Mesendoderm (in vitro differentiated cells): ENCODE data around the gene GSTCD.
"Not testable (repeated sequence)": the region's sequence is repeated elsewhere in the genome, so short reads cannot be mapped to it uniquely, and the experiment has no call there.

ENCODE experiments used
- DNase-seq: peaks from one replicate; pipeline ENCODE4 v3.0.0; 2013
- H2AK5ac ChIP-seq: 2 replicates; pipeline ENCODE4 v1.6.1; 2013; ENCODE audit warnings: low read length, inconsistent platforms
- H2BK120ac ChIP-seq: 2 replicates; pipeline ENCODE4 v1.6.1; 2013; ENCODE audit warnings: low read depth, mild to moderate bottlenecking, low read length, moderate library complexity, mixed read lengths
- H2BK15ac ChIP-seq: replicated peaks from 2 replicates; pipeline ENCODE4 v1.6.1; 2013; ENCODE audit warnings: low read depth, mild to moderate bottlenecking, moderate library complexity
- H2BK5ac ChIP-seq: 2 replicates; pipeline ENCODE4 v1.6.1; 2013; ENCODE audit warnings: low read length, inconsistent platforms
- H3K18ac ChIP-seq: 2 replicates; pipeline ENCODE4 v1.6.1; 2013; ENCODE audit warnings: mild to moderate bottlenecking, low read length, mixed read lengths
- H3K23ac ChIP-seq: one replicate; pipeline ENCODE4 v1.6.1; 2013; ENCODE audit warnings: low read length
- H3K27ac ChIP-seq: 2 replicates; pipeline ENCODE4 v1.5.1; 2013; ENCODE audit warnings: low read depth, mild to moderate bottlenecking, inconsistent platforms, low read length, moderate library complexity
- H3K27me3 ChIP-seq: 2 replicates; pipeline ENCODE4 v1.6.1; 2013; ENCODE audit warnings: low read length, control low read depth, mild to moderate bottlenecking, inconsistent platforms; ENCODE audit not compliant: insufficient read depth, poor library complexity
- H3K36me3 ChIP-seq: 2 replicates; pipeline ENCODE4 v1.6.1; 2013; ENCODE audit warnings: low read length, inconsistent platforms; ENCODE audit not compliant: control insufficient read depth, insufficient read depth
- H3K4ac ChIP-seq: one replicate; pipeline ENCODE4 v1.6.1; 2013; ENCODE audit warnings: low read depth, mild to moderate bottlenecking, low read length, moderate library complexity
- H3K4me1 ChIP-seq: 2 replicates; pipeline ENCODE4 v1.6.1; 2013; ENCODE audit warnings: low read depth, low read length, inconsistent platforms; ENCODE audit not compliant: control insufficient read depth
- H3K4me2 ChIP-seq: 2 replicates; pipeline ENCODE4 v1.6.1; 2013; ENCODE audit warnings: low read length
- H3K4me3 ChIP-seq: 2 replicates; pipeline ENCODE4 v1.5.1; 2013; ENCODE audit warnings: mild to moderate bottlenecking, low read length
- H3K56ac ChIP-seq: one replicate; pipeline ENCODE4 v1.6.1; 2013; ENCODE audit warnings: low read length
- H3K79me1 ChIP-seq: 2 replicates; pipeline ENCODE4 v1.6.1; 2013; ENCODE audit warnings: low read length, inconsistent platforms
- H3K79me2 ChIP-seq: 2 replicates; pipeline ENCODE4 v1.6.1; 2013; ENCODE audit warnings: mild to moderate bottlenecking, low read length; ENCODE audit not compliant: control insufficient read depth, insufficient read depth
- H3K9ac ChIP-seq: 2 replicates; pipeline ENCODE4 v1.6.1; 2013; ENCODE audit warnings: low read length, inconsistent platforms
- H4K5ac ChIP-seq: one replicate; pipeline ENCODE4 v1.6.1; 2013; ENCODE audit warnings: low read length
- H4K8ac ChIP-seq: one replicate; pipeline ENCODE4 v1.6.1; 2013; ENCODE audit warnings: low read depth, mild to moderate bottlenecking, control low read depth, low read length, moderate library complexity
- WGBS: extraction: QIAGEN DNeasy Blood & Tissue Kit; methylation state at CpG from one replicate; pipeline ENCODE4 v1.1.7; 2013; ENCODE audit warnings: low lambda C conversion rate, missing lambda C conversion rate; ENCODE audit not compliant: insufficient coverage; ENCODE audit errors: extremely low coverage; 5-methylcytosine and 5-hydroxymethylcytosine counted together

GSTCD gene

DNA sequence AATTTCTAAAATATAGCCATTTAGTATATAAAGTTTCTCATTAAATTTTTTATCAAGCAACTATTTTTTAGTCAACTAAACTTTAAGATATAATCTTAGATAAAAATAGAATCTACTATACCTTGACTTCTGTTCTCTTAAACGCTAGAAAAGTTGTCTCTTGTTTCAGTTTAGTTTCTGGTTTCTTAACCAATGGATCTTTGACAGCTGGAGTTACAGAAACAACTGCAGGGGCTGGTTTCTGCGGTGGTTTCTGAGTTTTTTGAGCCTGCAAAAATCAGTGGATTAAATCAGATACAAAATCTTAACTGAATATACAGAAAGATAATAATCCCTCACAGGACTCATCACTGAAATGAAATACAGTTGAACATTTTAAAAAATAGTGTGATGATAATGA lies 22.0 kb upstream of the GSTCD start:
- no peaks in the 10 kb centered on the region for H3K36me3 ChIP-seq
- WGBS = no CpG with 5 or more reads among the region's 2 CpGs

GRCh38 chr4:105694812-105695211 lies 13.8 kb upstream of the GSTCD start:
- DNase-seq, H3K4me1 ChIP-seq: not testable (repeated sequence)
- no CpG with 5 or more reads among the region's 5 CpGs for WGBS

More for the DNA sequence above, 22.0 kb upstream of the GSTCD start:
- Histone ChIP-seq H3K79me2 (no peaks in the 10 kb centered on the region), H3K4me1 (no peaks in the 10 kb centered on the region), H3K9ac (no peak overlapping the region), H3K56ac (no peak overlapping the region), H3K4ac (no peak overlapping the region), H2BK120ac (no peak overlapping the region), H2BK5ac (no peak overlapping the region), H3K23ac (no peak overlapping the region), H3K79me1 (no peaks in the 10 kb centered on the region), H3K4me2 (no peak overlapping the region), H3K27ac (no peak overlapping the region), H4K8ac (no peak overlapping the region), H3K4me3 (no peak overlapping the region), H2BK15ac (no peak overlapping the region), H3K18ac (no peak overlapping the region), H2AK5ac (no peak overlapping the region), H3K27me3 (no peaks in the 10 kb centered on the region), H4K5ac (no peak overlapping the region)
- DNase-seq = no peak

DNA sequence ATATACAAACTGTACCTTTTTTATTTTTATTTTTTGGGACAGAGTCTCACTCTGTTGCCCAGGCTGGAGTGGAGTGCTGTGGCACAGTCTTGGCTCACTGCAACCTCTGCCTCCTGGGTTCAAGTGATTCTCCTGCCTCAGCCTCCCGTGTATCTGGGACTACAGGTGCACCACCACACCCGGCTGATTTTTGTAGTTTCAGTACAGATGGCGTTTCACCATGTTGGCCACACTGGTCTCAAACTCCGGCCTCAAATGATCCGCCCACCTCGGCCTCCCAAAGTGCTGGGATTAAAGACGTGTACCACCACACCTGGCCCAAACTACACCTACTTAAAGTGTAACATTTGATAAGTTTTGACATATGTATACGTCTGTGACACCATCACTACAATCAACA lies 12.8 kb upstream of the GSTCD start:
- not testable (repeated sequence) for H4K8ac ChIP-seq, H3K23ac ChIP-seq, H3K4me3 ChIP-seq, H3K79me2 ChIP-seq, H3K4me2 ChIP-seq, H3K4ac ChIP-seq, H2BK5ac ChIP-seq, H2BK15ac ChIP-seq, H3K18ac ChIP-seq, H3K4me1 ChIP-seq, H2AK5ac ChIP-seq, H3K36me3 ChIP-seq, H3K27me3 ChIP-seq, H3K9ac ChIP-seq, H2BK120ac ChIP-seq, H3K56ac ChIP-seq, H4K5ac ChIP-seq, DNase-seq, H3K27ac ChIP-seq, H3K79me1 ChIP-seq
- no CpG with 5 or more reads among the region's 8 CpGs for WGBS

More at GRCh38 chr4:105694812-105695211, 13.8 kb upstream of the GSTCD start:
- H3K18ac ChIP-seq, H3K79me2 ChIP-seq, H3K4me2 ChIP-seq, H2BK5ac ChIP-seq, H3K4me3 ChIP-seq, H4K5ac ChIP-seq, H3K9ac ChIP-seq, H3K23ac ChIP-seq, H2AK5ac ChIP-seq, H3K4ac ChIP-seq, H3K27ac ChIP-seq, H4K8ac ChIP-seq, H2BK120ac ChIP-seq, H3K27me3 ChIP-seq, H3K36me3 ChIP-seq, H3K79me1 ChIP-seq, H2BK15ac ChIP-seq, H3K56ac ChIP-seq: not testable (repeated sequence)

- H3K4me2 ChIP-seq = no peak overlapping the region
- no peak overlapping the region for H3K4ac ChIP-seq
- H2BK5ac ChIP-seq = no peak overlapping the region
- H3K9ac ChIP-seq = no peak overlapping the region
- H3K23ac ChIP-seq = no peak overlapping the region
- H3K27ac ChIP-seq = no peak overlapping the region
- H3K4me3 ChIP-seq = no peak overlapping the region
- H2BK15ac ChIP-seq = no peak overlapping the region
- no peak overlapping the region for H3K18ac ChIP-seq
- H3K79me1 ChIP-seq = no peaks in the 10 kb centered on the region
- WGBS = no CpG with 5 or more reads among the region's 2 CpGs
- no peak overlapping the region for H2AK5ac ChIP-seq
- DNase-seq = no peak
- H3K56ac ChIP-seq = no peak overlapping the region
- no peaks in the 10 kb centered on the region for H3K4me1 ChIP-seq
- no peaks in the 10 kb centered on the region for H3K27me3 ChIP-seq
- H3K36me3 ChIP-seq = no peaks in the 10 kb centered on the region
- H4K8ac ChIP-seq = no peak overlapping the region
- no peaks in the 10 kb centered on the region for H3K79me2 ChIP-seq
- no peak overlapping the region for H4K5ac ChIP-seq
- no peak overlapping the region for H2BK120ac ChIP-seq
These were observed 10.0 kb upstream of the GSTCD start for GRCh38 chr4:105698607-105699006.

DNA sequence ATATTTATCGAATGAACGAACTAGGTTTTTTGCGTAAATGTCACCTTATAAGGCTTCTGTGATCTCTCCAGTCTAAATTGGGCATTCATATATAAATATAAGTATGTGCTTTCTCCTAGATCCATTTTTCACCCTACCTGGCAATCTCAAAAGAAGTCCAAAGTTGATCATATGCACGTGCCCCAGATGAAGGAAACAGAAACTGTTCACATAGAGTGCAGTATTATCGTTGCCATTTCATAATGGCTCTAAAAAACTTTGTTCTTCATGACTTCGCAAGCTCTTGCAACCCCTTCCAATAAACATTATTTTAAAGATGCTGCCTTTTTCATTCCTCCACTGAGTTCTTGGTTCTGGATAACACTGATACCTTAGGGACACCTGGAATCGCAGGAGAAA lies 803 bp upstream of the GSTCD start:
- Histone ChIP-seq H3K27me3 (no peaks in the 10 kb centered on the region), H3K4ac (no peak overlapping the region), H3K18ac (no peak overlapping the region), H3K4me2 (peak overlapping the region; percentile 56), H3K9ac (peak overlapping the region; percentile 84), H3K79me2 (peaks cover 14% of the 10 kb centered on the region), H3K4me3 (peak overlapping the region; percentile 32), H2BK120ac (no peak overlapping the region), H3K23ac (no peak overlapping the region), H2AK5ac (no peak overlapping the region), H3K36me3 (no peaks in the 10 kb centered on the region), H3K27ac (no peak overlapping the region), H3K79me1 (peaks cover 9% of the 10 kb centered on the region), H2BK5ac (no peak overlapping the region), H2BK15ac (no peak overlapping the region), H3K4me1 (no peaks in the 10 kb centered on the region), H3K56ac (peak overlapping the region; percentile 91), H4K5ac (no peak overlapping the region), H4K8ac (no peak overlapping the region)
- no CpG with 5 or more reads among the region's 7 CpGs for WGBS
- DNase-seq = no peak

DNA sequence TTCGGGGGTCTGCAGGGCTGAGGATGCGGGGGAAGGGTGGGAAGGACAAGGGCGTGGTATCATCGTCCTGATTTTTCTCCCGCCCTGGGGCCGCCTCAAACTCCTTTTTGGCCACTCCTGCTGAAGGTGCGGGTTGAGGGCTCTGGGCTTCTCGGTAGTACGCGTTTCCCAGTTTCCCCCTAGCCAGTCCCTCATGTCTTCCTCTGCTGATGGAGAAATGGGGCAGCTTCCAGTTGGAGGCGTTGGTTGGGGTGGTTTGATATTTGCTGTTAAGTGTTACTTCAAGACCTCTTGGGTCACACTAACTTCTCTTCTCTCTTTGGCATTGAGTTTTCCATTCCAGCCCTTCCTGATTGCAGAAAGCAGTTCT lies 482 bp downstream of the GSTCD start:
- peak overlapping the region; percentile 27 for H3K4me2 ChIP-seq
- H4K5ac ChIP-seq = no peak overlapping the region
- H3K56ac ChIP-seq = peak overlapping the region; percentile 89
- H3K23ac ChIP-seq = no peak overlapping the region
- H2BK120ac ChIP-seq = no peak overlapping the region
- H2BK15ac ChIP-seq = no peak overlapping the region
- WGBS = no CpG with 5 or more reads among the region's 11 CpGs
- H2AK5ac ChIP-seq = no peak overlapping the region
- peak overlapping the region; percentile 48 for H3K27ac ChIP-seq
- no peaks in the 10 kb centered on the region for H3K27me3 ChIP-seq
- H2BK5ac ChIP-seq = no peak overlapping the region
- H3K79me1 ChIP-seq = peaks cover 9% of the 10 kb centered on the region
- H3K4me1 ChIP-seq = no peaks in the 10 kb centered on the region
- peak overlapping the region; percentile 36 for H3K18ac ChIP-seq
- peak overlapping the region; percentile 73 for H3K9ac ChIP-seq
- no peaks in the 10 kb centered on the region for H3K36me3 ChIP-seq
- peak overlapping the region; percentile 65 for H3K4me3 ChIP-seq
- peaks cover 16% of the 10 kb centered on the region for H3K79me2 ChIP-seq
- no peak overlapping the region for H3K4ac ChIP-seq
- no peak overlapping the region for H4K8ac ChIP-seq
- peak; percentile 73 for DNase-seq
